ENCODE results near the gene SRPK2.

Gene SRPK2

GRCh38 chr7:105067691-105068090 lies 321.0 kb downstream of the SRPK2 start:
- no peak for FAIRE-seq
